OCI-LY1 (cell line): ENCODE data around the gene PDE5A.

ENCODE experiments used
- H2AFZ ChIP-seq: fragments of 200-600 bp; sonication (generic), shearing (Covaris generic); 2 replicates; pipeline ENCODE4 v1.6.0; 2014; ENCODE audit warnings: antibody characterized with exemption, mild to moderate bottlenecking, low read length
- H3F3A ChIP-seq: fragments of 200-600 bp; sonication (generic), shearing (Covaris generic); 2 replicates; pipeline ENCODE4 v1.6.0; 2014; ENCODE audit warnings: mild to moderate bottlenecking, antibody characterized with exemption, low read length, moderate library complexity; ENCODE audit not compliant: insufficient read depth
- H3K27ac ChIP-seq: fragments of 200-600 bp; sonication (generic); 2 replicates; pipeline ENCODE4 v1.5.1; 2014; ENCODE audit warnings: low read length, mixed run types, mild to moderate bottlenecking, low read depth; ENCODE audit not compliant: poor library complexity, severe bottlenecking
- H3K27me3 ChIP-seq: fragments of 200-600 bp; sonication (generic); 2 replicates; pipeline ENCODE4 v1.6.0; 2014; ENCODE audit warnings: antibody characterized with exemption, mild to moderate bottlenecking, low read length, moderate library complexity; ENCODE audit not compliant: insufficient read depth
- H3K36me3 ChIP-seq: fragments of 200-600 bp; sonication (generic); 2 replicates; pipeline ENCODE4 v1.6.1; 2014; ENCODE audit warnings: mild to moderate bottlenecking, antibody characterized with exemption, low read length, moderate library complexity, mixed read lengths; ENCODE audit not compliant: insufficient read depth
- H3K4me1 ChIP-seq: fragments of 200-600 bp; sonication (generic); 2 replicates; pipeline ENCODE4 v1.5.1; 2014; ENCODE audit warnings: mild to moderate bottlenecking, low read length, moderate library complexity; ENCODE audit not compliant: insufficient read depth, severe bottlenecking
- H3K4me2 ChIP-seq: fragments of 200-600 bp; sonication (generic), shearing (Covaris generic); 2 replicates; pipeline ENCODE4 v1.6.1; 2014; ENCODE audit warnings: low read length
- H3K4me3 ChIP-seq: fragments of 200-600 bp; sonication (generic); 2 replicates; pipeline ENCODE4 v1.5.1; 2014; ENCODE audit warnings: low read length, low read depth, mild to moderate bottlenecking, mixed read lengths; ENCODE audit not compliant: poor library complexity, severe bottlenecking
- H3K79me2 ChIP-seq: fragments of 200-600 bp; shearing (Covaris generic); 2 replicates; pipeline ENCODE4 v1.6.1; 2016; ENCODE audit warnings: mixed run types, low read length, mixed read lengths; ENCODE audit not compliant: insufficient read depth
- H3K9ac ChIP-seq: fragments of 200-600 bp; sonication (generic), shearing (Covaris generic); 2 replicates; pipeline ENCODE4 v1.6.1; 2014; ENCODE audit warnings: mild to moderate bottlenecking, low read length, mixed read lengths
- H3K9me2 ChIP-seq: fragments of 200-600 bp; sonication (generic), shearing (Covaris generic); 2 replicates; pipeline ENCODE4 v1.6.1; 2014; ENCODE audit warnings: low read depth, mild to moderate bottlenecking, low read length, mixed read lengths
- H3K9me3 ChIP-seq: fragments of 200-600 bp; shearing (Covaris generic); 2 replicates; pipeline ENCODE4 v1.6.1; 2014; ENCODE audit warnings: low read length, mixed read lengths
- H4K20me1 ChIP-seq: fragments of 200-600 bp; sonication (generic), shearing (Covaris generic); 2 replicates; pipeline ENCODE4 v1.6.0; 2016; ENCODE audit warnings: mild to moderate bottlenecking, low read length; ENCODE audit not compliant: insufficient read depth
- CTCF ChIP-seq: fragments of 200-600 bp; sonication (generic), shearing (Covaris generic); IDR thresholded peaks from 2 replicates; pipeline ENCODE4 v1.5.1; 2017; ENCODE audit warnings: mild to moderate bottlenecking, antibody characterized with exemption, low read length, moderate library complexity, mixed read lengths
- EZH2 ChIP-seq: fragments of 200-600 bp; sonication (generic), shearing (Covaris generic); IDR thresholded peaks from 2 replicates; pipeline ENCODE4 v1.8.0; 2017; ENCODE audit warnings: borderline replicate concordance, mixed run types, mild to moderate bottlenecking, antibody characterized with exemption, low read length, moderate library complexity, mixed read lengths

The PDE5A gene

GRCh38 chr4:119647558-119647957 is 19.0 kb upstream of the PDE5A start:
- Histone ChIP-seq H3K27me3 (no peaks in the 10 kb centered on the region), H3K79me2 (no peaks in the 10 kb centered on the region), H3K36me3 (no peaks in the 10 kb centered on the region), H3K9me2 (no peaks in the 10 kb centered on the region), H3K9ac (no peak overlapping the region), H2AFZ (no peak overlapping the region), H3K4me1 (no peaks in the 10 kb centered on the region), H3K9me3 (no peaks in the 10 kb centered on the region), H3K27ac (no peak overlapping the region), H4K20me1 (no peaks in the 10 kb centered on the region), H3K4me3 (no peak overlapping the region), H3F3A (no peaks in the 10 kb centered on the region), H3K4me2 (no peak overlapping the region)
- TF ChIP-seq EZH2 (no peak), CTCF (no peak)

GRCh38 chr4:119646347-119647071 is 17.9 kb upstream of the PDE5A start:
- Histone ChIP-seq H3K36me3 (no peaks in the 10 kb centered on the region), H2AFZ (no peak overlapping the region), H3K27me3 (no peaks in the 10 kb centered on the region), H3F3A (no peaks in the 10 kb centered on the region), H3K9me3 (no peaks in the 10 kb centered on the region), H3K4me2 (no peak overlapping the region), H4K20me1 (no peaks in the 10 kb centered on the region), H3K9ac (no peak overlapping the region), H3K27ac (no peak overlapping the region), H3K9me2 (no peaks in the 10 kb centered on the region), H3K79me2 (no peaks in the 10 kb centered on the region), H3K4me1 (no peaks in the 10 kb centered on the region), H3K4me3 (no peak overlapping the region)
- TF ChIP-seq CTCF = no peak
- TF ChIP-seq EZH2 = no peak

- no peaks in the 10 kb centered on the region for H3K4me1 ChIP-seq
- H2AFZ ChIP-seq = no peak overlapping the region
- no peak overlapping the region for H3K9ac ChIP-seq
- H3F3A ChIP-seq = no peaks in the 10 kb centered on the region
- H3K27me3 ChIP-seq = no peaks in the 10 kb centered on the region
- H3K79me2 ChIP-seq = no peaks in the 10 kb centered on the region
- no peaks in the 10 kb centered on the region for H3K36me3 ChIP-seq
- H3K4me2 ChIP-seq = no peak overlapping the region
- no peaks in the 10 kb centered on the region for H3K9me3 ChIP-seq
- no peak overlapping the region for H3K27ac ChIP-seq
- no peaks in the 10 kb centered on the region for H3K9me2 ChIP-seq
- H4K20me1 ChIP-seq = no peaks in the 10 kb centered on the region
- no peak overlapping the region for H3K4me3 ChIP-seq
- TF ChIP-seq EZH2 (no peak), CTCF (no peak)
These were observed 14.9 kb upstream of the PDE5A start for GRCh38 chr4:119643306-119644042.
